GM10248 (cell line): Measurements from ENCODE around the gene PPP1R11.

ENCODE experiments used
- CTCF ChIA-PET: fragments of 300-600 bp; sonication (Branson Sonifier 250); formaldehyde crosslinking; extraction: SDS; loops from one replicate; lab custom pipeline; 2021; ENCODE audit warnings: antibody characterized with exemption; lab: Yijun Ruan, JAX
- POLR2A ChIA-PET: fragments of 350-650 bp; sonication (Branson Sonifier 250); formaldehyde crosslinking; extraction: SDS; loops from one replicate; lab custom pipeline; 2020; ENCODE audit warnings: antibody characterized with exemption; lab: Yijun Ruan, JAX
- DNase-seq: peaks from one replicate; pipeline ENCODE4 v3.0.0; 2012; ENCODE audit errors: extremely low spot score
- TF ChIP-seq, protein P1 (sequence below): IDR thresholded peaks from 2 replicates; pipeline ENCODE4 v1.5.1; 2012; ENCODE audit warnings: mild to moderate bottlenecking, low read depth; ENCODE audit errors: extremely low read depth, missing control alignments, control extremely low read depth

The PPP1R11 gene

DNA sequence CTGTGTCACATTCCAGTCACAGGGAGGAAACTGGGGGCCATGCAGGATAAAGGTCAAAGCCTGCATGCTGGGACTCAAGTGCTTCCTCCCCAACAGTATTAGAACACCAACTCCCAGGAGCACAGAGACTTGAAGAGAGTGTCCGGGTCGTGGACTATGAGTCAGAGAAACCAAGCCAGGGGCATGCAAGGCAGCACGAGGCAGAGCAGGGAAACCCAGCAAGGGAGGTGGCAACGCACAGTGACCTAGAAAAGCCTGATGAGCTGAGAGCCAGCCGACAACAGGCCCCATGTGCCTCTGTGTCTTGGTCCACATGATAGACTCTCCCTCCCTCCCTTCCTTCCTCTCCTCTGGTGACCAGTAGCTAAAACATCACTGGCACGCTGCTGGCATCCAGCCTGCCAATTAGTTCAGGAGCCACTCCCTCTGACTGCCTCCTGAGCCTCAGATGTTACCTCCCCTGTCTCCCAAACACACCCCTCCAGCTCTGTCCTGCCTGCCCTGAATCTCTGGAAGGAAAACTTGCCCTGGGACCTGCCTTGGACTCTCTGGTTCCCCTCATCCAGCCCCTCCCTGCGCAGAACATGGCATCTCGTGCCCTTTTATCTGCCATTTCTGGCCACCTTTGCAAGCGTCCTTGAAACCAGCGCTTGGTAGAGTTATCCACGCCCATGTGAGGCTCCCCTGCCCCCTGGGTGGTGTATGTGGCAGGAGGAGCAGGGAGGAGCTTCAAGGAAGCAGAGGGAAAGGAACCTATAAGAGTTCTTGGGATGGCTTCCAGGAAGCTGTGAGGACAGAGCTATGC lies 24.8 kb downstream of the PPP1R11 start:
- ChIA-PET POLR2A (no interaction called here), CTCF (interaction anchor here (1.6 to 9.1 kb wide), 3 partner anchors 10 to 40 kb away, joined by 7 to 58 read pairs (median 8); no protein-coding TSS in a partner anchor)
- TF ChIP-seq, protein P1, sequence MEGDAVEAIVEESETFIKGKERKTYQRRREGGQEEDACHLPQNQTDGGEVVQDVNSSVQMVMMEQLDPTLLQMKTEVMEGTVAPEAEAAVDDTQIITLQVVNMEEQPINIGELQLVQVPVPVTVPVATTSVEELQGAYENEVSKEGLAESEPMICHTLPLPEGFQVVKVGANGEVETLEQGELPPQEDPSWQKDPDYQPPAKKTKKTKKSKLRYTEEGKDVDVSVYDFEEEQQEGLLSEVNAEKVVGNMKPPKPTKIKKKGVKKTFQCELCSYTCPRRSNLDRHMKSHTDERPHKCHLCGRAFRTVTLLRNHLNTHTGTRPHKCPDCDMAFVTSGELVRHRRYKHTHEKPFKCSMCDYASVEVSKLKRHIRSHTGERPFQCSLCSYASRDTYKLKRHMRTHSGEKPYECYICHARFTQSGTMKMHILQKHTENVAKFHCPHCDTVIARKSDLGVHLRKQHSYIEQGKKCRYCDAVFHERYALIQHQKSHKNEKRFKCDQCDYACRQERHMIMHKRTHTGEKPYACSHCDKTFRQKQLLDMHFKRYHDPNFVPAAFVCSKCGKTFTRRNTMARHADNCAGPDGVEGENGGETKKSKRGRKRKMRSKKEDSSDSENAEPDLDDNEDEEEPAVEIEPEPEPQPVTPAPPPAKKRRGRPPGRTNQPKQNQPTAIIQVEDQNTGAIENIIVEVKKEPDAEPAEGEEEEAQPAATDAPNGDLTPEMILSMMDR = no peak
- DNase-seq = no peak

DNA sequence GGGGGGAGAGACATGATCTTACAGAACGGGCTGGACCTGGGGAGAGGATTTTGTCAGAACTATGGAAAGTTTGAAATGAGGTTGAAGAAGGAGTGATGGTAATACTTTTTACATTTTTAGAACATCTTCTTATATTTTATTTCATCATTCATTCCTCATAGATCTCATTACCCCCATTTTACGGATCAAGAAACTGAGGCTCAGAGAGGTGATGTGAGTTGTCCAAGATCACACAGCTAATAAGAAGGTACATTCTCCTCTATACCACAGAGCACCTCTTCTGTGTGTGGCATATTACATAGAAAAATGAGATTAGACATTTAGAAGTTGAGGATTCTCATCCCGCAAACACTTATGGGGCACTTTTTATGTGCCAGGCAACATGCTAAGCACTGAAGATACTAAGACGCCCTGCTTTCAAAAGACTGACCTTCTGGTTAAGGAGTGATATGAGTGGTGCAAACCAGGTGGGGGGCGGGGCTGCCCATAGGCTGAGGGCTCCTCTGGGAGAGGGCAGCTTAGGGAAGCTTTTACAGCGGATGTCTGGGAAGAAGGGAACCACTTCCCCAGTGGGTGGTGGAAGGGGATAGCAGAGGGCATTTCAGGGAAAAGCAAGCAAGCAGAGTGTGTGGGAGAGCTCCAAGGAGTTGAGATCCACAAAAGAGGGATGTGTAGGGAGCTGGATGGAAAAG lies 26.0 kb downstream of the PPP1R11 start:
- no peak for DNase-seq
- TF ChIP-seq, protein P1 = no peak
- POLR2A ChIA-PET = no interaction called here
- CTCF ChIA-PET = interaction anchor here (1.6 to 9.1 kb wide), 3 partner anchors 11 to 39 kb away, joined by 8 to 58 read pairs (median 11); no protein-coding TSS in a partner anchor

DNA sequence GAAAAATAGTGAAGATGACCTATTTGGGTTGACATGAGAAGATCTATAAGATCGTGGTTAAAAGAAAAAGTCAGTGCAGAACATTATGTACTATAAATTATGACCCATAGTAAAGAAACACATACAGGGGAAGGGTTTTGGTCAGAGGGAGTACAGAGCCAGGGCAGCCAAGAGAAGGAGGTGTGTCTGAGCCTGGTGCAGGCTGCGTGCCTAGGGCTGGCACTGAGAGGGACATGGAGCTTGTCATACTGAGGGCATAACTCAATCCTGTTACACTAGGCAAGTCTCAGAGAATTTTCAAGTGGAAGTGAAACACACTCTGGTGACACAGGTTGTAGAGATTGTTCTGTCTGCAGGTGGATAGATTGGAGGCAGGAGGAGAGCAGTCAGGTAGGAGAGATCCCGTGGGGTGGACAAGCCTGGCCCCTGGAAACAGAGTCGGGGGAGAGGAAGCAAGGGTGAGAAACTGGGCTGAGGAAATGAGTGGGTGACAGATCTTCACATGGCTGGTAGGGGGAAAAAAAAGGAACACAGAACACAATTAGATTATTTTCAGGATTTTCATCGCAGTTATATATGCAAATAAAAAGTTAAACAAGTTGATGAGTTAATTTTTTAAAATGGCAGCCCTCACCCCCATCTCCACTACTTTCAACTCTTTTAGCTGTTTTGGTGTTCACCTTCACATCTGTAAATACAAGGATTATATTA lies 27.1 kb downstream of the PPP1R11 start:
- TF ChIP-seq, protein P1 = no peak
- CTCF ChIA-PET = interaction anchor here (1.1 to 9.1 kb wide), 3 partner anchors 10 to 39 kb away, joined by 3 to 58 read pairs (median 11); no protein-coding TSS in a partner anchor
- POLR2A ChIA-PET = no interaction called here
- DNase-seq = no peak

DNA sequence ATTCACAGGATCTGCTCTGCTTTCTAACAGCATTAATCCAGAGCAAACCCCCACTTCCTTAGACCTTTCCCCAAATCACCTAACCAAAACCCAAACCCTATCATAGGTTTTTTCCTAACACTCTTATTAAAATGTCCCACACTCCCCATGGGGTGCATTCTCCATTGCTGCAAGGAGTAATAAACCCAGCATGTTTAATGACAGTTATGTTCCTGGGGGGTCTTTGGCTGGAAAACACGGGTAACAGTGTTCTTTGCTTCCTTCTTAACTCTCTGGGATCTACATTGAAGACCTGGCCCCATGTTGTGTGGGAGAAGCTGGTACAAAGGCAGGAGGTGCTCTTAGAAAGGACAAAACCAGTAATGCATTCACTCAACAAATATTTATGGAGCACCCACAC lies 29.8 kb downstream of the PPP1R11 start:
- CTCF ChIA-PET = interaction anchor here (4.4 kb wide), 1 partner anchor 35 kb away, joined by 19 read pairs; no protein-coding TSS in a partner anchor
- POLR2A ChIA-PET = no interaction called here
- TF ChIP-seq, protein P1 = no peak
- no peak for DNase-seq

DNA sequence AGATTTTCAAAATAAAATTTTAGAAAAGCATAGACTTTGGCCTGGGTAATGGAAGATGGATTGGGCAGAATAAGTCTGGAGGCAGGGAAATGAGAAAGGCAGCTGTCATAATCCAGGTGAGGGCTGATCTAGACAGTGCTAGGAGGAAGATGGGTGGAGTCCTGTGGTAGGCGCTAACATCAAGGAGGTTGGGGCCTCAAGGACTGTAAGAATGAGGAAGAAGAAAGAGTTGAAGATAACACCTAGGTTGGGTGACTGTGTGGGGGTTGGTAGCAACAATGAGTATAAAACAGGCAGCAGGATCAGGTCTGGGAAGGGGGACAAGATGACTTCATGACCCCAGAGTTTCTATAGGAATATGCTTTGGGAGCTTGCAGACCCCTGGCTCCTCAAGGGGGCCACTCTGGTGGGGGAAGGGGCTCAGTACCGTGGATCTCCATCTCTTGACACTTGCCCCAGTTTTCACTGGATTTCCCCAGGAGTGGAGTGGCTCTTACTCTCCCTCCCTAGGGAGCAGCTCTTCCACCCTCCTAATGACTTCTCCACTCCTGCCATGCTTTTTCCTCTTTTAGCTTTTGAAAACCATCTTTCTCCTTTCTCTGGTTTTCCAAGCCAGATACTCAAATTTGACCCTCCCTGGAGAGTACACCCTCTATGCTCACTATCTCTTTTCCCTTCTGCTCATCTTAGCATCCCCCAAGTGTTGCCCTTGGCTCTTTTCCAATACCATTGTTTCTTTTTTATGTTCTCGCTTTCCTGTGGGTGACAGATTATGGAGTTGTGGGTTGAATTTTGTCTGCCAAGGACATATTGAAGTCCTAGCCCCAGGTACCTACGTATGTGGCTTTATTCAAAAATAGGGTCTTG lies 31.1 kb downstream of the PPP1R11 start:
- ChIA-PET CTCF (interaction anchor here (0.9 to 4.4 kb wide), 2 partner anchors 33 to 37 kb away, joined by 3 to 19 read pairs; partner anchors contain the start of gene POLR1H), POLR2A (no interaction called here)

More for the DNA sequence above, 31.1 kb downstream of the PPP1R11 start:
- DNase-seq = peak; percentile 22
- TF ChIP-seq, protein P1 = no peak
